NCI-H2107 treated with DMSO at 0.1 percent for 48 hours (cell line): Measurements from ENCODE around the gene SREBF2.
"Not testable (repeated sequence)": the region's sequence is repeated elsewhere in the genome, so short reads cannot be mapped to it uniquely, and the experiment has no call there.

Experiments
- DNase-seq: peaks from one replicate; lab custom pipeline; 2025; ENCODE audit not compliant: unreplicated experiment; lab: John Stamatoyannopoulos, UW

SREBF2 gene

GRCh38 chr22:41940832-41941765 lies 108.2 kb downstream of the SREBF2 start:
- DNase-seq, result no peak

GRCh38 chr22:41943661-41944209 lies 110.8 kb downstream of the SREBF2 start:
- DNase-seq, result no peak

GRCh38 chr22:41946629-41947423 lies 113.9 kb downstream of the SREBF2 start, which contains the start of gene CENPM:
CENPM (minus strand) TSS chr22:41947152; CDS start chr22:41947076, 76 bp downstream.
- peak; percentile 66 for DNase-seq

- no peak for DNase-seq
These were observed 114.6 kb downstream of the SREBF2 start for GRCh38 chr22:41947424-41948080.

GRCh38 chr22:41948142-41948541 lies 115.2 kb downstream of the SREBF2 start:
- DNase-seq, result no peak

- not testable (repeated sequence) for DNase-seq
These were observed 116.0 kb downstream of the SREBF2 start for GRCh38 chr22:41948928-41949296.

GRCh38 chr22:41949297-41949965 lies 116.5 kb downstream of the SREBF2 start:
- peak; percentile 65 for DNase-seq

- peak; percentile 31 for DNase-seq
These were observed 119.1 kb downstream of the SREBF2 start, which contains the start of gene SMIM45 for GRCh38 chr22:41951898-41952474. SMIM45 (plus strand) TSS chr22:41952150.

GRCh38 chr22:41952713-41953112 lies 119.8 kb downstream of the SREBF2 start:
- no peak for DNase-seq
